HG03354 (cell line): ENCODE data around the gene PPM1L.
A peak's percentile ranks its signal among the peaks of the same experiment; 100 is the strongest.
"Not testable (repeated sequence)": the region's sequence is repeated elsewhere in the genome, so short reads cannot be mapped to it uniquely, and the experiment has no call there.

Source experiments
- ATAC-seq: cut with Tn5 transposase; IDR thresholded peaks from one replicate; pipeline ENCODE4 v1.9.1; 2021; ENCODE audit warnings: mild to moderate bottlenecking; ENCODE audit not compliant: unreplicated experiment, poor library complexity, severe bottlenecking

PPM1L gene

DNA sequence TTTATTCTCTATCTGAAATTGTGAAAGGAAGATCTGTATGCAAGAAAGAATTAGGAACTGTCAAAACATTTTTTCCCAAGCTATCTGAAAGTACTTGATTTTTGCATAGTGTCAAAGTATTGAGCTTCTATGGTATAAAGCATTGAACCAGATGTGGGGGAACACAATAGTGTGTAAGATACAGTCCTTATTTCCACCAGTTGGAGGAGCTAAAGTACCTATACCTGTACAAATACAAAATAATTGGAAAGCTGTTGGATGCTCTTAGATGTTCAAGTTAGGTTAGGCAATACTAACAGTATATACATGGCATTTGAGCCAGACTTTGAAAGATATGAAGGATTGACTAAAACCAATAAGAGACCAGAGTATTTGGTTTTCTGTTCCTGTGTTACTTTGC lies 200.8 kb downstream of the PPM1L start:
- ATAC-seq: peak; percentile 95

- no peak for ATAC-seq
Observed at GRCh38 chr3:160960568-160960967, 204.5 kb downstream of the PPM1L start.

GRCh38 chr3:160963949-160964348 lies 207.9 kb downstream of the PPM1L start:
- no peak for ATAC-seq

GRCh38 chr3:160968761-160969160 lies 212.7 kb downstream of the PPM1L start:
- no peak for ATAC-seq

GRCh38 chr3:160973067-160973809 lies 217.2 kb downstream of the PPM1L start:
- no peak for ATAC-seq

DNA sequence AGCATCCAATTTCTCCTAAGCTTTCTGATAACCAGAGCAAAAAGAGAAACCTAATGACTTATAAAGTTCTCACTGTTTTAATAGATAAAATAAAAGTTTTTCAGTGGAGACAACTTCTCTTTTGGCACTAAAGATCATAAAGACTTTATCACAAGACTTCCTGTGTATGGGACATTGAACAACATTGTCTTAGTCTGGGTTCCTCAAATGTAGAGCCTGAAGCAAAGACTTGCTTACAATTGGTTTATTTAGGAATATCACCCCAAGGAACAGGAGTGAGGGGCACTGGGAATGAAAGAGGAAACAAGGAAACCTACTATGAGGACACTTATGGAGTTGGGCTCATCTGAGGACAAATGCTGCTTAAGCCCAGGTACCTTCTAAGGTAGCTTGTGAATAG lies 221.7 kb downstream of the PPM1L start:
- ATAC-seq: no peak

DNA sequence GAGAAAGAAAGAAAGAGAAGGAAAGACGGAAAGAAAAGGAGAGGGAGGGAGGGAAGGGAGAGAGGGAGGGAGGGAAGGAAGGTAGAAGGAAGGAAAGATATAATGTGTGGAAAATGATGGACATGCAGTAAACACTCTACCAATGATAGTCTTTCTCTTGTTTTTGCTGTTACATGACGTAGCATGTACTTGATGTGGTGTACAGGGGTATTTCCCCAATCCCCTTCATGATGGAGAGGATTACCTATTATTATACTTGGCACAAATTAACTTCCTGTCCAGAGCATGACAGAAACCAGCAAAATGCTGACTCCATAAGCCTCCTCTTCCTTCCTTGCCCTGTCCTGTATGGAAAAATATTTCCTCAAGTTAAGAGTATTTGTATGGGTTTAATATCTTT lies 224.7 kb downstream of the PPM1L start:
- ATAC-seq: peak; percentile 85

GRCh38 chr3:160981217-160981938 lies 225.3 kb downstream of the PPM1L start:
- ATAC-seq: peak; percentile 84

DNA sequence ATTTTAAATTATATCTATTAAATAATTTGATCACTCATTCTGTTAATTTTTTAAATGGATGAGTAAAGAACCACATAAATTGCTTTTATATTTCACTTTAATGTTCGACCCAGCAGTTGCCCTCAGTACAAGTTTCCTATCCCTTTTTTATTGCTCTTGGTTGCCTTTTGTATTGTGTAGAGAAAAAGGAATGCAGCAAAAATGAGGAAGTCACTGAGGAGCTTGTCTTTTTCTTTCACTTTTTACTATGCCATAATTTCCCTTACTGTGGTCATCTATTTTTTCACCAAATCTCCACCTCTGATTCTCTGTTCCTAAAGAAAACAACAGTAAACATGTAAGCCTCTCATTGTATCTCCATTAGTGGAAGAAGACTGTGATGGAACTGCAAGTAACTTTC lies 226.5 kb downstream of the PPM1L start:
- ATAC-seq: no peak

DNA sequence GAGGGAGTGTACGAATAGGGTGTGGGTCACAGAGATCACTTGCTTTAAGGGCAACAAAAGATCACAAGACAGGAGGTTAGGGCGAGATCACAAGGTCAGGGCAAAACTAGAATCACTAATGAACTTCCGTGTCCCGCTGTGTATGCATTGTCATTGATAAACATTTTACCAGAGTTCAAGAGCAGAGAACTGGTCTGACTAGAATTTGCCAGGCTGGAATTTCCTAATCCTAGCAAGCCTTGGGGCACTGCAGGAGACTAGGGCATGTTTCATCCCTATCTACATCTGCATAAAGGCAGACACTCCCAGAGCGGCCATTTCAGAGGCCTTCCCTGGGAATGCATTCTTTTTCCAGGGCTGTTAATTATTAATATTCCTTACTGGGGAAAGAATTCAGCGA lies 227.9 kb downstream of the PPM1L start:
- not testable (repeated sequence) for ATAC-seq

DNA sequence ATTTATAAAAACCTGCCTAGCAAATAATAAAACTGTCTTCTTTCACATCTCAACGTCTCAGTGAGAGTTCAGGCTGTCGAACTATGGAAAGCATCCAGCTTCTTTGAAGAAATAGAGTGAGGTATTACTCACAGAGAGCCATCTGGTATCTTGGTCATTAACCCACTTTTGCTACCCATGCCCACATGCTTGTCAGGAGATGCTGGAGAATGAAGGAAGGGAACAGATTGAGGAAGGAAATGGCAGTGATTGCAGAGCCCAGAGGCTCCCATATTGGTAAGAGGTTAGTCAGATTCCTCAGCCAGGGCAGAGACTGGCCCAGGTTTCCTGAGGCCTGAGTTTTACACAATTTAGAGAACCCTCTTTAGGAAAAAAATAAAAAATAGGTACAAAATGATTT lies 230.0 kb downstream of the PPM1L start:
- ATAC-seq: no peak

GRCh38 chr3:160987982-160988964 lies 232.2 kb downstream of the PPM1L start:
- peak; percentile 78 for ATAC-seq

- no peak for ATAC-seq
Observed at GRCh38 chr3:160990446-160990845, 234.4 kb downstream of the PPM1L start.

DNA sequence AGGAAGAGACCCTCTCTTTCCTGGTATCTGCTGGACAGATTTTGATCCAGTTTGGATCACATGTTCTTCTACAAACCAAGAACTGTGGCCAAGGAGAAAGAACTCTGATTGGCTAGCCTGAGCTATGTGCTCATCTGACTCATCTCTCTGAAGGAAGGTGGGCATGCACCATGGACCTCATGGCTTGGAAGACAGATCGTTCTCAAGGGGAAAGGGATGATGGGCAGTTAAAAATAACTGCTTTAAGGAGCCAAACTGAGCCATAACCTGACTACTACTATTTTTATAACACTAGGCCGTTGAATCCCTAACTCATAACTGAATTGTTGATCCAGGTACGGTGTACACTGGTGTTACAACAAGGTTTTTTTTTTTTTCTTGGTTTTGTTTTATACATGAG lies 236.7 kb downstream of the PPM1L start:
- ATAC-seq: no peak

- no peak for ATAC-seq
Observed at GRCh38 chr3:160996811-160997210, 240.8 kb downstream of the PPM1L start.

DNA sequence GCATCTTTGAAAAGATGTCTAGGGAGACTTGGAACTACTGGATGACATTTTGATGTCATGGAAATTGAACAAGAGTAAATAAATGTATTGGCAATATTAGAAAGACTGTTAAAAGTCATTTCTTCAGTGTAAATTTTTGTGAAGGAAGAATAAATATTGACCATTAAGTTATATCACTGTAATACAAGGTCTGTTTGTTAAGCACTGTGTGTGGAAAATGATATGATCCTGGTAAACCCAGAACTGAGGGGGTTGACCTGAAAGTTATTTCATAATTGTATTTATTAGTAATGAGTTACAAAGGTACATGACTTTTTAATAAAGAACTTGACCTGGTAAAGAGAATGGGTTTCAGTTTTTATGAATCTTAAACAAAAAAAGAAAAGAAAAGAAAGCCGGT lies 242.6 kb downstream of the PPM1L start:
- no peak for ATAC-seq

GRCh38 chr3:160999274-160999673 lies 243.2 kb downstream of the PPM1L start:
- ATAC-seq: no peak

DNA sequence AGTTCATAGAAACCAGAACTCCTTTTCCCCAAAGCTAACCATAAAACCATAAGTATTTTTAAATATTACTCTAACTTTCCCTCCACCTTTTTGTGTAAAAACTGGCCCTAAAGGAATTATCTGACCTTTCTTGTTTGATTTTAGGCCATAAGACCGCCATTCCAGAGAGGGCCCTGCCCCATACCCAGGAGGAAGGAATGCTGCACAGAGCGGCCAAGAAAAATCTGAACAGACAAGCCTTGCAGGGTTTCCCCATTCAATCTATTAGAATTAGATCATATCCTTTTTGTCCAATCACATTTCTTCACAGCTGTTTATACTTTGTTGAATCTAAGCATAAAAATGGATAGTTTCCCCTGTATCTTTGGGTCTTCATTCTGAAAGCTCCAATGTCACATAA lies 252.1 kb downstream of the PPM1L start:
- ATAC-seq: no peak

DNA sequence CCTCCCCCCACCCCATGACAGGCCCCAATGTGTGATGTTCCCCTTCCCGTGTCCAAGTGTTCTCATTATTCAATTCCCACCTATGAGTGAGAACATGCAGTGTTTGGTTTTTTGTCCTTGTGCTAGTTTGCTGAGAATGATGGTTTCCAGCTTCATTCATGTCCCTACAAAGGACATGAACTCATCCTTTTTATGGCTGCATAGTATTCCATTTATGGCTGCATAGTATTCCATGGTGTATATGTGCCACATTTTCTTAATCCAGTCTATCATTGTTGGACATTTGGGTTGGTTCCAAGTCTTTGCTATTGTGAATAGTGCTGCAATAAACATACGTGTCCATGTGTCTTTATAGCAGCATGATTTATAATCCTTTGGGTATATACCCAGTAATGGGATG lies 254.1 kb downstream of the PPM1L start:
- not testable (repeated sequence) for ATAC-seq
